H1 (cell line): ENCODE measurements around the gene DLL4. TPM values are rescaled to one million over a fixed set of nuclear protein-coding genes. Genes with fewer than 3 reads are reported as not detected.

Experiments
- CTCF ChIA-PET: fragments of 300-600 bp; sonication (Branson Sonifier 250); formaldehyde crosslinking; loops from one replicate; lab custom pipeline; 2021; ENCODE audit not compliant: partially characterized antibody; lab: Charles Lee
- POLR2A ChIA-PET: fragments of 300-600 bp; sonication (Branson Sonifier 250); formaldehyde crosslinking; loops from one replicate; lab custom pipeline; 2021; ENCODE audit warnings: inconsistent platforms; ENCODE audit not compliant: partially characterized antibody; lab: Charles Lee
- DNase-seq, 2 experiments: peaks; one replicate each; pipeline versions ENCODE4 v3.0.0 to v3.0.0-alpha.2; 2010 to 2022; ENCODE audit warnings: low spot score in 2 of 2, low read depth in 1 of 2, mixed read lengths in 1 of 2
- FAIRE-seq: peaks from 2 replicates; lab custom pipeline; 2011; peaks lifted over from hg19 to GRCh38; lab: Jason Lieb, UNC
- H2AFZ ChIP-seq: 2 replicates; pipeline ENCODE4 v1.8.1; 2012; ENCODE audit warnings: low read length, inconsistent platforms
- H2AK5ac ChIP-seq: 2 replicates; pipeline ENCODE4 v1.6.1; 2013; ENCODE audit warnings: low read depth, low read length
- H2BK120ac ChIP-seq: replicated peaks from 2 replicates; pipeline ENCODE3; 2013; ENCODE audit warnings: low read depth, low read length, inconsistent platforms
- H2BK12ac ChIP-seq: 2 replicates; pipeline ENCODE4 v1.6.1; 2013; ENCODE audit warnings: low read depth, low read length
- H2BK15ac ChIP-seq: 2 replicates; pipeline ENCODE4 v1.6.1; 2013; ENCODE audit warnings: low read length
- H2BK20ac ChIP-seq: 2 replicates; pipeline ENCODE4 v1.6.1; 2013; ENCODE audit warnings: low read length
- H2BK5ac ChIP-seq: 2 replicates; pipeline ENCODE4 v1.6.1; 2013; ENCODE audit warnings: low read depth, low read length
- H3K14ac ChIP-seq: 2 replicates; pipeline ENCODE4 v1.6.1; 2013; ENCODE audit warnings: inconsistent platforms; ENCODE audit not compliant: insufficient read length
- H3K18ac ChIP-seq: 2 replicates; pipeline ENCODE4 v1.6.1; 2013; ENCODE audit warnings: low read length; ENCODE audit errors: extremely low read depth
- H3K23ac ChIP-seq: 2 replicates; pipeline ENCODE4 v1.6.1; 2013; ENCODE audit warnings: inconsistent platforms; ENCODE audit not compliant: insufficient read length
- H3K23me2 ChIP-seq: 2 replicates; pipeline ENCODE4 v1.6.1; 2013; ENCODE audit warnings: low read depth, low read length
- H3K27ac ChIP-seq: 2 replicates; pipeline ENCODE4 v1.6.1; 2011; ENCODE audit warnings: low read depth, low read length, inconsistent platforms
- H3K27me3 ChIP-seq, 4 experiments: replicated peaks in 1 of 4; 1 replicate in 1 of 4; 2 replicates in 3 of 4; pipeline versions ENCODE4 v1.6.1 to v1.8.1; 2011 to 2013; ENCODE audit warnings: low read length in 3 of 4, mild to moderate bottlenecking in 3 of 4, inconsistent platforms in 2 of 4, mixed read lengths in 2 of 4, moderate library complexity in 1 of 4; ENCODE audit not compliant: control insufficient read depth in 3 of 4, insufficient read depth in 3 of 4; ENCODE audit errors: extremely low read depth in 1 of 4
- H3K36me3 ChIP-seq, 4 experiments: 2 replicates each; pipeline versions ENCODE4 v1.6.1 to v1.8.1; 2011 to 2013; ENCODE audit warnings: mild to moderate bottlenecking in 4 of 4, low read length in 3 of 4, moderate library complexity in 2 of 4, control low read depth in 1 of 4, inconsistent platforms in 1 of 4; ENCODE audit not compliant: insufficient read depth in 4 of 4, control insufficient read depth in 2 of 4
- H3K4ac ChIP-seq: replicated peaks from 2 replicates; pipeline ENCODE3; 2013; ENCODE audit warnings: low read length, low read depth, mixed read lengths, inconsistent platforms; ENCODE audit not compliant: insufficient read length
- H3K4me1 ChIP-seq, 4 experiments: replicated peaks in 1 of 4; 1 replicate in 1 of 4; 2 replicates in 3 of 4; pipeline versions ENCODE4 v1.6.1 to v1.8.1; 2011 to 2013; ENCODE audit warnings: low read length in 3 of 4, inconsistent platforms in 2 of 4, mixed read lengths in 1 of 4; ENCODE audit not compliant: insufficient read depth in 4 of 4, control insufficient read depth in 3 of 4
- H3K4me2 ChIP-seq, 2 experiments: 2 replicates each; pipeline versions ENCODE4 v1.6.1 to v1.8.1; 2011 to 2013; ENCODE audit warnings: low read depth in 2 of 2, low read length in 2 of 2, control low read depth in 1 of 2, inconsistent platforms in 1 of 2, mild to moderate bottlenecking in 1 of 2; ENCODE audit not compliant: insufficient read depth in 1 of 2
- H3K4me3 ChIP-seq, 4 experiments: fragments of 200-600, 300-600 bp in 1 of 4; sonication (generic), shearing (Covaris generic), sonication (Bioruptor Twin) in 1 of 4; 2 replicates each; pipeline versions ENCODE4 v1.5.1 to v1.8.1; 2011 to 2016; ENCODE audit warnings: low read length in 4 of 4, low read depth in 3 of 4, control low read depth in 2 of 4, inconsistent platforms in 2 of 4, mild to moderate bottlenecking in 2 of 4, mixed read lengths in 1 of 4, moderate library complexity in 1 of 4; ENCODE audit not compliant: insufficient read depth in 2 of 4; ENCODE audit errors: extremely low read depth in 1 of 4
- H3K56ac ChIP-seq: replicated peaks from 2 replicates; pipeline ENCODE3; 2013; ENCODE audit warnings: low read depth, mild to moderate bottlenecking, mixed read lengths, low read length, inconsistent platforms; ENCODE audit not compliant: insufficient read length
- H3K79me1 ChIP-seq: 2 replicates; pipeline ENCODE4 v1.6.1; 2013; ENCODE audit warnings: low read depth, low read length, control low read depth
- H3K79me2 ChIP-seq, 2 experiments: 2 replicates each; pipeline versions ENCODE4 v1.6.1 to v1.8.1; 2012 to 2013; ENCODE audit warnings: low read length in 2 of 2, mild to moderate bottlenecking in 2 of 2, inconsistent platforms in 1 of 2; ENCODE audit not compliant: insufficient read depth in 2 of 2, control insufficient read depth in 1 of 2
- H3K9ac ChIP-seq, 4 experiments: replicated peaks in 1 of 4; 1 replicate in 1 of 4; 2 replicates in 3 of 4; pipeline versions ENCODE4 v1.6.1 to v1.8.1; 2011 to 2013; ENCODE audit warnings: low read depth in 3 of 4, low read length in 3 of 4, control low read depth in 2 of 4, mild to moderate bottlenecking in 2 of 4, moderate library complexity in 2 of 4, inconsistent platforms in 1 of 4; ENCODE audit errors: extremely low read depth in 1 of 4
- H3K9me3 ChIP-seq, 2 experiments: 2 replicates each; pipeline versions ENCODE4 v1.6.1 to v1.8.1; 2012 to 2013; ENCODE audit warnings: mild to moderate bottlenecking in 2 of 2, moderate library complexity in 2 of 2, control low read depth in 1 of 2, inconsistent platforms in 1 of 2, low read depth in 1 of 2, low read length in 1 of 2, mixed read lengths in 1 of 2; ENCODE audit not compliant: insufficient read depth in 2 of 2
- H4K20me1 ChIP-seq, 2 experiments: replicated peaks in 1 of 2; 2 replicates each; pipeline versions ENCODE3 to v1.8.1; 2011 to 2013; ENCODE audit warnings: inconsistent platforms in 2 of 2, low read length in 2 of 2, mild to moderate bottlenecking in 1 of 2; ENCODE audit not compliant: insufficient read depth in 2 of 2, control insufficient read depth in 1 of 2
- H4K5ac ChIP-seq: 2 replicates; pipeline ENCODE4 v1.6.1; 2013; ENCODE audit warnings: low read length, low read depth, mixed read lengths, inconsistent platforms; ENCODE audit not compliant: insufficient read length
- H4K8ac ChIP-seq: 2 replicates; pipeline ENCODE4 v1.8.0; 2013; ENCODE audit warnings: mild to moderate bottlenecking, moderate library complexity, low read length, inconsistent platforms; ENCODE audit not compliant: insufficient read depth; ENCODE audit errors: extremely low read depth
- H4K91ac ChIP-seq: replicated peaks from 2 replicates; pipeline ENCODE3; 2013; ENCODE audit warnings: low read length, mixed read lengths, inconsistent platforms; ENCODE audit not compliant: insufficient read length
- CEBPB ChIP-seq: IDR thresholded peaks from 2 replicates; pipeline ENCODE4 v1.6.1; 2012; ENCODE audit warnings: low read depth, low read length
- RFX5 ChIP-seq: IDR thresholded peaks from 2 replicates; pipeline ENCODE4 v1.6.1; 2011; ENCODE audit warnings: low read depth, low read length, improper control_type of control experiment, borderline replicate concordance
- TAF1 ChIP-seq: IDR thresholded peaks from 2 replicates; pipeline ENCODE4 v1.6.1; 2011; ENCODE audit warnings: mild to moderate bottlenecking, low read depth, low read length
- WGBS, 2 experiments: shearing (Covaris generic) in 1 of 2; methylation state at CpG; one replicate each; pipeline versions ENCODE4 v1.1.6 to v1.1.7; 2013 to 2015; ENCODE audit warnings: low lambda C conversion rate in 2 of 2, mixed read lengths in 2 of 2, inconsistent platforms in 1 of 2, low coverage in 1 of 2, missing lambda C conversion rate in 1 of 2; ENCODE audit not compliant: insufficient replicate concordance in 2 of 2, insufficient coverage in 1 of 2, insufficient read length in 1 of 2; ENCODE audit errors: extremely low coverage in 1 of 2, missing lambda C conversion rate in 1 of 2; 5-methylcytosine and 5-hydroxymethylcytosine counted together
- polyA plus RNA-seq, 7 experiments: library from polyadenylated mRNA; depleted of rRNA in 3 of 7; stranded (reverse) in 5 of 7; unstranded in 2 of 7; fragments of >200 nt in 5 of 7; fragments of 200-250 nt in 2 of 7; gene quantifications; 1 replicate in 5 of 7; 2 replicates in 1 of 7; 4 replicates in 1 of 7; pipeline versions ENCODE4 v1.2.1 to v1.2.3, GENCODE V29; 2011 to 2013; ENCODE audit warnings: missing spikeins in 2 of 7, mixed read lengths in 2 of 7
- total RNA-seq: library from RNA; stranded (reverse); fragmentation: NEBNext Ultra II Directional; extraction: Animal tissue kit (Norgen Biotek cat#: 25700); gene quantifications from 2 replicates; pipeline ENCODE4 v1.2.1, GENCODE V29; 2021

DLL4 gene
- total and polyA plus RNA-seq, 2 of the 8 experiments (the other 6 are each of a cell fraction or from before 2014, with no cell fraction given), result 0.23 to 0.60 TPM

GRCh38 chr15:40894681-40895448 lies 34.3 kb upstream of the DLL4 start:
- H3K23me2 ChIP-seq, result peaks cover 5% of the 10 kb centered on the region; the same call in 1 of the 2 replicates
- no peaks in the 10 kb centered on the region for H3K9me3 ChIP-seq
- no peak overlapping the region; the same call in 1 of the 2 replicates for H2AFZ ChIP-seq
- peaks cover 0 to 12% of the 10 kb centered on the region in 2 experiments; a peak in 3 of 4 replicates for H3K79me2 ChIP-seq
- peaks cover 5 to 21% (median 12%) of the 10 kb centered on the region in 4 experiments; a peak in 7 of 8 replicates for H3K36me3 ChIP-seq
- H2BK120ac ChIP-seq, result no peak overlapping the region
- H3K4ac ChIP-seq, result peak overlapping the region; percentile 83
- H3K27me3 ChIP-seq, result peaks cover 0 to 8% (median 2%) of the 10 kb centered on the region in 4 experiments; a peak in 3 of 7 replicates
- peak overlapping the region; percentile 60 to 93 (median 88) for H3K4me3 ChIP-seq
- 0 out of 2 replicates have a peak overlapping the region, but pooled peaks have one; percentile 71 for H2BK5ac ChIP-seq
- H3K18ac ChIP-seq, result no peak overlapping the region; the same call in 1 of the 2 replicates
- H3K14ac ChIP-seq, result no peak overlapping the region
- peaks cover 3 to 14% (median 7%) of the 10 kb centered on the region in 4 experiments; a peak in 6 of 7 replicates for H3K4me1 ChIP-seq
- no peak overlapping the region for H2BK12ac ChIP-seq
- POLR2A ChIA-PET, result interaction anchor here (0.7 to 3.7 kb wide), 24 partner anchors 10 to 222 kb away, joined by 3 to 49 read pairs (median 4); partner anchors contain the start of genes CHAC1, DLL4, INO80 and RAD51
- peak in 1 of 2 experiments; percentile 77 for DNase-seq
- H2BK20ac ChIP-seq, result no peak overlapping the region
- CTCF ChIA-PET, result interaction anchor here (0.5 to 20.6 kb wide), 44 partner anchors 11 to 383 kb away, joined by 3 to 619 read pairs (median 4); partner anchors contain the start of genes CHAC1, CHP1, DLL4 and EXD1
- FAIRE-seq, result no peak
- H3K56ac ChIP-seq, result peak overlapping the region; percentile 77
- H3K9ac ChIP-seq, result peak overlapping the region; percentile 37 to 85 (median 80)
- peak overlapping the region; percentile 97; the same call in 1 of the 2 replicates for H4K8ac ChIP-seq
- peak overlapping the region; percentile 42 to 82 for H3K4me2 ChIP-seq
- WGBS, 2 experiments, result 7% methylated on average over 29 of the region's 33 CpGs; no CpG with 5 or more reads in 1 of the 2 experiments
- no peak overlapping the region for H2BK15ac ChIP-seq
- H4K5ac ChIP-seq, result peak overlapping the region; percentile 18
- H4K20me1 ChIP-seq, result peaks cover 0 to 14% of the 10 kb centered on the region in 2 experiments
- H3K79me1 ChIP-seq, result peaks cover 3% of the 10 kb centered on the region; the same call in 1 of the 2 replicates
- no peak overlapping the region for H2AK5ac ChIP-seq
- no peak overlapping the region for H4K91ac ChIP-seq
- no peak overlapping the region for H3K23ac ChIP-seq
- H3K27ac ChIP-seq, result peak overlapping the region; percentile 68
- TF ChIP-seq TAF1 (peak; percentile 63; the same call in 1 of the 2 replicates), CEBPB (no peak), RFX5 (no peak)
